Activated CD4-positive, alpha-beta T cell treated with anti-CD3 and anti-CD28 coated beads, Interleukin-2, amount 50 U/mL, for 1 hour (primary cell): ENCODE data around the gene GNPTG.

Experiments used
- DNase-seq: peaks from one replicate; pipeline ENCODE4 v3.0.0-alpha.2; 2020

GNPTG gene

GRCh38 chr16:1401758-1402154, 50.0 kb downstream of the GNPTG start:
- DNase-seq, result no peak

GRCh38 chr16:1403036-1403435, 51.3 kb downstream of the GNPTG start:
- no peak for DNase-seq

- no peak for DNase-seq
These were observed 52.0 kb downstream of the GNPTG start for GRCh38 chr16:1403733-1404132.

GRCh38 chr16:1407753-1408152, 56.0 kb downstream of the GNPTG start:
- no peak for DNase-seq

- peak; percentile 97 for DNase-seq
These were observed 56.6 kb downstream of the GNPTG start for GRCh38 chr16:1408171-1408837.

- no peak for DNase-seq
These were observed 61.1 kb downstream of the GNPTG start for GRCh38 chr16:1412847-1413246.
